Measurements from ENCODE around the gene LRRFIP2. TPM values are rescaled to one million over a fixed set of nuclear protein-coding genes. Genes with fewer than 3 reads are reported as not detected.

The LRRFIP2 gene
- total RNA-seq, 4 donors from 2014 or later = 67.1 to 102 (median 83.1) TPM

GRCh38 chr3:37130448-37130847 is 43.9 kb downstream of the LRRFIP2 start:
- WGBS, 2 donors = 90% methylated on average over 3 of the region's 3 CpGs
- TF ChIP-seq POLR2A (IDR thresholded peaks at IDR 0.05) (no peak), CTCF (IDR thresholded peaks at IDR 0.05) (no peak)
- no peak overlapping the region for H3K4me3 ChIP-seq (ENCODE audit: low read depth, poor library complexity, severe bottlenecking)
- no peak for DNase-seq (ENCODE audit: low spot score in 2 of 2)
- intact Hi-C loops (cut with DNase I; ENCODE audit: low total_unique reads) = no loop called here

GRCh38 chr3:37129871-37130270 is 44.5 kb downstream of the LRRFIP2 start:
- 87 to 97% methylated on average over 3 of the region's 3 CpGs for WGBS, 2 donors
- intact Hi-C loops (cut with DNase I; ENCODE audit: low total_unique reads) = no loop called here
- DNase-seq (ENCODE audit: low spot score in 2 of 2) = no peak
- no peak overlapping the region for H3K4me3 ChIP-seq (ENCODE audit: low read depth, poor library complexity, severe bottlenecking)
- TF ChIP-seq POLR2A (IDR thresholded peaks at IDR 0.05) (no peak), CTCF (IDR thresholded peaks at IDR 0.05) (no peak)

GRCh38 chr3:37127340-37127739 is 47.0 kb downstream of the LRRFIP2 start:
- no peak for DNase-seq (ENCODE audit: low spot score in 2 of 2)
- 94 to 97% methylated on average over 1 of the region's 1 CpG for WGBS, 2 donors
- H3K4me3 ChIP-seq (ENCODE audit: low read depth, poor library complexity, severe bottlenecking) = no peak overlapping the region
- TF ChIP-seq POLR2A (IDR thresholded peaks at IDR 0.05) (no peak), CTCF (IDR thresholded peaks at IDR 0.05) (no peak)
- intact Hi-C loops (cut with DNase I; ENCODE audit: low total_unique reads) = no loop called here

- H3K4me3 ChIP-seq (ENCODE audit: low read depth, poor library complexity, severe bottlenecking) = no peak overlapping the region
- no peak for TF ChIP-seq POLR2A (IDR thresholded peaks at IDR 0.05)
- no peak for TF ChIP-seq CTCF (IDR thresholded peaks at IDR 0.05)
- DNase-seq (ENCODE audit: low spot score in 2 of 2) = no peak
- intact Hi-C loops (cut with DNase I; ENCODE audit: low total_unique reads) = no loop called here
Observed at GRCh38 chr3:37126856-37127255, 47.5 kb downstream of the LRRFIP2 start.

- H3K4me3 ChIP-seq (ENCODE audit: low read depth, poor library complexity, severe bottlenecking) = no peak overlapping the region
- DNase-seq (ENCODE audit: low spot score in 2 of 2) = no peak
- WGBS, 2 donors = 62 to 76% methylated on average over 1 of the region's 1 CpG
- intact Hi-C loops (cut with DNase I; ENCODE audit: low total_unique reads) = no loop called here
- TF ChIP-seq POLR2A (IDR thresholded peaks at IDR 0.05) (no peak), CTCF (IDR thresholded peaks at IDR 0.05) (no peak)
Observed at GRCh38 chr3:37125195-37126073, 48.9 kb downstream of the LRRFIP2 start.

DNA sequence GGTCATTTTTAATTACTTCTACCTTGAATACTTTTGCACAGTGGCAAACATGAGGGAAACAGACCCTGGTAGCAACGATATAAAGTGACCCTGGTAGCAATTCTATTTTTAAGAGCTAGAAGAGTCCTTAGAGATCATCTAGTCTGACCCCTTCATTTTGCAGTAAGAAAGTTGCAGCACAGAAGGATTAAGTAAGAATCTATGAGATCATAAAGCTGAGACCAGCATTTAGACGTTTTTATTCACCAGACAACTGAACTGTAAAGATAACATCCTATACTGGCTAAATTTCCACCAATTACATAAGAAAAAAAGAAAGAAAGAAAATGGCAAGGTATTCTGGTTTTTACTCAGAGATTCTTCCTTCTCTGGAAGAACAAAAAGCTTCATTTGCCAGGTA is 49.9 kb downstream of the LRRFIP2 start:
- intact Hi-C loops (cut with DNase I; ENCODE audit: low total_unique reads) = no loop called here
- WGBS, 2 donors = 54 to 57% methylated on average over 2 of the region's 2 CpGs
- TF ChIP-seq CTCF (IDR thresholded peaks at IDR 0.05) (no peak), POLR2A (IDR thresholded peaks at IDR 0.05) (no peak)
- no peak for DNase-seq (ENCODE audit: low spot score in 2 of 2)
- H3K4me3 ChIP-seq (ENCODE audit: low read depth, poor library complexity, severe bottlenecking) = no peak overlapping the region

Measured in lower leg skin (tissue), 4 donors.